Hippocampal formation (tissue), 2 donors: ENCODE results near the gene TNKS2.
"Not testable (repeated sequence)": the region's sequence is repeated elsewhere in the genome, so short reads cannot be mapped to it uniquely, and the experiment has no call there.

Experiments
- DNase-seq, 2 donors: peaks; one replicate each; lab custom pipeline; 2025; lab: John Stamatoyannopoulos, UW

TNKS2 gene

GRCh38 chr10:91865562-91866081 lies 67.4 kb downstream of the TNKS2 start:
- no peak for DNase-seq

DNA sequence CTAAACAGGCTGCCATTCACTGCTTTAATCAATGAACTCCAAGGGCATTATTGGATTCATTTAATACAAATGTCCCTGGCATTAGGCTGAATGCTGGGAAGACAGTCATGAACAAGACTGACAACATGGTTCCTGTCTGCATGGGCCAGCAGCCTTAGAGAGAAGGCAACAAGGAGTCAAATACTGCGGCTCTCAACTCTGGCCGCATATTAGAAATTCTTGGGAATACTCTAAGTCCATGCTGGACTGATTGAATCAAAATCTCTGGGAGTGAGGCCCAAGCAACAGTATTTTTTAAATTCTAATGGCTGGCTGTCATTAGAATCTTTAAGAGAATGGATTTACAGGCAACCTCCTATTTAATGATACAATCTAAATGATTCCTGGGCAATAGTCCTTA lies 76.9 kb downstream of the TNKS2 start:
- no peak for DNase-seq

- no peak for DNase-seq
Observed at GRCh38 chr10:91875779-91876178, 77.6 kb downstream of the TNKS2 start.

- no peak for DNase-seq
Observed at GRCh38 chr10:91879515-91880170, 81.4 kb downstream of the TNKS2 start.

DNA sequence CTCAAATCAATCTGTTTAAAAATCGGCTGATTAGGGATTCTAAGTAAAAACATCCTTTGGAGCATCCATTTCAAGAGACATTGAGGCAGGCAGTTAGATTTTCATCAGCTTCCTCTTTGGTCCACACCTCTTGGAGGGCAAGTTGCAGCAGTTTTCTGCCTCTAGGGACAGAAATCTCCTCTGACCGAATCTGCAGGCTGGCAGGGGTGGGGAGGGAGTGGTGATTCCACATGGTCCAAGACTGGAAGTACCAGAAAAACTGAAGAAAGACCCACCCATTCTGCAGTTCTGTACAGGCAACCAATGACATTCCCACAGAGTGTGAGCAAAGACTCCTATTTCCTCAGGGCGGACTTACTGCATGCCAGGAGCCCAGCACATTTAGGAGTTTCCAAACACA lies 82.1 kb downstream of the TNKS2 start:
- no peak for DNase-seq

GRCh38 chr10:91883549-91884444 lies 85.6 kb downstream of the TNKS2 start:
- DNase-seq = peak in 1 of 2 donors; percentile 25

- no peak for DNase-seq
Observed at GRCh38 chr10:91884536-91884935, 86.3 kb downstream of the TNKS2 start.

- DNase-seq = no peak
Observed at GRCh38 chr10:91885362-91886079, 87.3 kb downstream of the TNKS2 start.

DNA sequence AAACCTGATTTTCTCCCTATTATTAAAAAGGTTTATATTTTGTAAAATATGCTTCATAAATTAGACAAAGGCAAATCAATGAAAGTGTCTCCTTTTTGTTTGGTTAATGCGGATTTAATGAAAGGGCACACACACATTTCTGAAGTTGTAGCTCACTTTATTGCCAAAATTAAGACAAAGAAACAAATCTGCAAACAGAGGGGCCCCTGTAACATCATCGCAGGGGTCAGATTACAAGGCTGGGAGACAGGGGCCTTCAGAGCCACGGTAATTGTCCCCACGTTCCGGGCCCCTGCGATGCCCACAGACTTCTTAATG lies 88.7 kb downstream of the TNKS2 start:
- no peak for DNase-seq

- DNase-seq = no peak
Observed at GRCh38 chr10:91887272-91888076, 89.2 kb downstream of the TNKS2 start.

DNA sequence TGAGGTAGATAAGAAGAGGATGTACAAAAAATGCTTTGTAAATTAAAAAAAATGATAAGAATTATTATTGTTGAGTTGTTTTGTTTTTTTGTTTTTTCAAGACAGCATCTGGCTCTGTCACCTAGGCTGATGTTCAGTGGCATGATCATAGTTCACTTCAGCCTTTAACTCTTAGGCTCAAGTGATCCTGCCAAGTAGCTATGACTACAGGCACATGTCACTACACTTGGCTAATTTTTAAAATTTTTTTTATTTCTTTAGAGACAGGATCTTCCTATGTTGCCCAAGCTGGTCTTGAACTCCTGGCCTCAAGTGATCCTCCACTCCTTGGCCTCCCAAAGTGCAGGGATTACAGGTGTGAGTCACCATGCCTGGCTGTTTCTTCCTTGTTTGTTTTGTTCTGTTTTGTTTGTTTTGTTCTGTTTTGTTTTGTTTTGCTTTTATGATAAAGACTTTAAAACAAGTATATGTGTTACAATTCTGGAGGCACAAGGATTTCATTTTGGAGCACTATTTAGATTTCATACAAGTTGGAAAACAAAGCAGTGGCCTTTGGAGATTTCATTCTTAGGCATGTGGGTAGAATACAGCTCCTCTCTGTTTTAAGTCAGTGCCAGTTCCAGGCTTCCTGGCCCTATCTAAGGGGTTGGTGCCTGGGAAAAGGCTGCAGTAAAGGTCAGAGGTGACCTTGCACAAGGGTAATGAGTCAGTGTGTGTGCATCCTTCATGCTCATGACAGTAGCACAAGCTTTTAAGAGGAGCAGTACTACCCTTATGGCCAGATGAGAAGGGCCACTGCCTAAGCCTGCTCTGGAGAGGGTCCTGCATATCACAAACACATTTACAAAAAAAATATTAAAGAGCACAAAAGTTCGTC lies 93.1 kb downstream of the TNKS2 start:
- no peak for DNase-seq

DNA sequence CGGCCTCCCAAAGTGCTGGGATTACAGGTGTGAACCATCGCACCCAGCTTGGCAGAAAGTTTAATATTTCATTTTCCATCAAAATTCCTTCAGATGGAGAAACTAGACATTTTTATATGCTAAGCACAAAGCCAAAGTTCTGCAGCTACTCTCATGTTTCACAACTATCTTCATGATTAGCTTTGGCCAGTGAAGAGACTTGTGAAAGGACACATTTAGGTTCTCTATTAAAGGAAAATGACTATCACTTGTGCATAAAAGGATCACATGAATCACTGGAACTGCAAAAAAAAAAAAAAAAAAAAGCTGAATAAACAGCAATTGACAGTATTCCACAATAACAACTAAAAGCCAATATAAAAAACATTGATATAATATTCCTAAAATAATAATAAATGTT lies 94.8 kb downstream of the TNKS2 start:
- no peak for DNase-seq

GRCh38 chr10:91894261-91894685 lies 96.0 kb downstream of the TNKS2 start:
- DNase-seq = not testable (repeated sequence)

GRCh38 chr10:91896212-91896756 lies 98.1 kb downstream of the TNKS2 start:
- no peak for DNase-seq

DNA sequence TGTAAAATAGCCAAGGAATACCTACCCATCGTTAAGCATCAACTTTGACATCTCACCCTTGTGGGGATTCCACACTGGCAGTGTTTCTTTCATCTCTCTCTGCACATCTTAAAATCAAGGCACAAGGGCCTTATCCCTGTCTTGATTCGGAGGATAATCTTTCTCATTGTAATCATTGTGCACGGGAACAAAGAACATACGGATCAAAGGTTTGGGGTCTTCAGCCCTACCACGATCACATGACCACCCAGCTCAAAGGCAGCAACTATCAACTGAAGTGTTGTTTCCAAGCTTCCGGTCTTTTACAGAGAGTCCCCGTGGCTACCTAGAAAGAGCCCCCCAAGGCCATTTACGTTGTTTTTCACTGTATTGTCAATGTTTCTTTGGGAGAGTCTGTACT lies 99.2 kb downstream of the TNKS2 start:
- no peak for DNase-seq

- DNase-seq = no peak
Observed at GRCh38 chr10:91901784-91902677, 103.8 kb downstream of the TNKS2 start.

- no peak for DNase-seq
Observed at GRCh38 chr10:91907033-91907594, 108.9 kb downstream of the TNKS2 start.

GRCh38 chr10:91907914-91908336 lies 109.7 kb downstream of the TNKS2 start:
- peak in 1 of 2 donors; percentile 42 for DNase-seq
